ENCODE data around the gene GCG.

GCG gene

GRCh38 chr2:162148956-162149355 is 3.1 kb downstream of the GCG start:
- no peak for DNase-seq

GRCh38 chr2:162143969-162144368 is 8.1 kb downstream of the GCG start:
- DNase-seq, result no peak

- no peak for DNase-seq
These were observed 13.7 kb downstream of the GCG start for GRCh38 chr2:162138310-162138709.

GRCh38 chr2:162127422-162127821 is 24.6 kb downstream of the GCG start:
- DNase-seq, result no peak

GRCh38 chr2:162126527-162126926 is 25.5 kb downstream of the GCG start:
- DNase-seq, result no peak

GRCh38 chr2:162126111-162126519 is 25.9 kb downstream of the GCG start:
- DNase-seq, result no peak

- no peak for DNase-seq
These were observed 26.9 kb downstream of the GCG start for GRCh38 chr2:162125138-162125537.

GRCh38 chr2:162123806-162124758 is 28.0 kb downstream of the GCG start:
- DNase-seq, result peak; percentile 61

GRCh38 chr2:162118166-162119031 is 33.6 kb downstream of the GCG start:
- DNase-seq, result no peak

- no peak for DNase-seq
These were observed 35.7 kb downstream of the GCG start for GRCh38 chr2:162116352-162116751.

- DNase-seq, result no peak
These were observed 37.0 kb downstream of the GCG start for GRCh38 chr2:162115076-162115475.

GRCh38 chr2:162114271-162114670 is 37.8 kb downstream of the GCG start:
- DNase-seq, result no peak

- DNase-seq, result no peak
These were observed 38.3 kb downstream of the GCG start for GRCh38 chr2:162113776-162114168.

- no peak for DNase-seq
These were observed 38.8 kb downstream of the GCG start for GRCh38 chr2:162113088-162113775.

GRCh38 chr2:162111958-162112850 is 39.8 kb downstream of the GCG start:
- DNase-seq, result no peak

- no peak for DNase-seq
These were observed 44.6 kb downstream of the GCG start for GRCh38 chr2:162107361-162107901.

- no peak for DNase-seq
These were observed 45.3 kb downstream of the GCG start for GRCh38 chr2:162106746-162107145.

- no peak for DNase-seq
These were observed 45.9 kb downstream of the GCG start for GRCh38 chr2:162106146-162106551.

GRCh38 chr2:162103443-162104009 is 48.5 kb downstream of the GCG start:
- DNase-seq, result peak; percentile 57

GRCh38 chr2:162100579-162100978 is 51.5 kb downstream of the GCG start:
- no peak for DNase-seq

GRCh38 chr2:162099836-162100235 is 52.2 kb downstream of the GCG start:
- no peak for DNase-seq
